Activated CD4-positive, CD25-positive, alpha-beta regulatory T cell treated with anti-CD3 and anti-CD28 coated beads, Interleukin-2, amount 50 U/mL, for 24 hours (primary cell): Measurements from ENCODE around the gene CSNK1A1.
"Not testable (repeated sequence)": the region's sequence is repeated elsewhere in the genome, so short reads cannot be mapped to it uniquely, and the experiment has no call there.

Experiments used
- ATAC-seq, 2 donors: fragments of 150-1000 bp; cut with Tn5 transposase; one replicate each; pipeline ENCODE4 v1.10.0; 2021; ENCODE audit warnings: mild to moderate bottlenecking in 1 of 2, moderate library complexity in 1 of 2

The CSNK1A1 gene

DNA sequence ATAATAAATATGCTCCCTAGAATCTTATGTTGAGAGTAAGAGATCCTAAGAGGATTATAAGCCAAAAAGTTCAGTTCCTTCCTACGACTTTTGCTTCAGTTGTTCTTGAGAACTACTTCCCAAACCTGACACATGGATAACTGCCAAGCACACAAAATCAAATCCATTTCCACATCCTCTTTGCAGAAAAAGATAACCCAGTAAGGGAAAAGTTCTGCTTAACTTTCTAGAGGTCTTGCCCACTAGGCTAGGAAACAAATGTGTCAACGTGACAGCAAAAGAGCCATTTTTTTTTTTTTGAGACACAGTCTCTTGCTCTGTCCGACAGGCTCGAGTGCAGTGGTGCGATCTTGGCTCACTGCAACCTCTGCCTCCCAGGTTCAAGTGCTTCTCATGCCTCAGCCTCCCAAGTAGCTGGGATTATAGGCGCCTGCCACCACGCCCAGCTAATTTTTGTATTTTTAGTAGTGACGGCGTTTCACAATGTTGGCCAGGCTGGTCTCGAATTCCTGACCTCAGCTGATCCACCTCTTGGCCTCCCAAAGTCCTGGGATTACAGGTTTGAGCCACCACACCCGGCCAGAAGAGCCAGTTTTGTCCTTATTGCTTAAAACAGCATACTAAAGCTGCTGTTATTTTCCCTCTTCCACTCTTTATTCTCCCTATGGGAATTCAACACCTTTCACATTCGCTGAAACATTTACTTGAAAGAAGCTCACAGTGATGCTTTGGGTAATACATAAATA, 24.2 kb downstream of the CSNK1A1 start:
- ATAC-seq: no peak

- ATAC-seq: no peak
These were observed 29.2 kb downstream of the CSNK1A1 start for GRCh38 chr5:149521739-149522685.

DNA sequence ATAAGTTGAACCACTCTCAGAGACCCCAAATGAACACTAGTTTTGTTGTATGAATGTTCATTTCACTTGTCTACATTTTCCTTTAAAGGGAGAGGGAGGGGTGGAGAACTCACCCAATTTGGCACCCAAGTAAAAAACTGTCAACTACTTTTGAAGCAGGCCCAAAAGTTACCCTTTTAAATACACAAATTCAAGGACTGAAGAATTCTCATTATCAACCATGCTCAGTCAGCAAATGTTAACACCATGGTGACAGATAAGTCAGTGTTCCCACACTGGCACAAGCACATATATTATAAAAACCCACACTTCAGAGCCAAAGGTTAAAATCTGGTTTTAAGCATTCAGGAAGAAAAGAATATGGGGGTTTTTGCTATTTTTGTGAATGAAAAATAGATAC, 31.6 kb downstream of the CSNK1A1 start:
- no peak for ATAC-seq

GRCh38 chr5:149518620-149519019, 32.6 kb downstream of the CSNK1A1 start:
- ATAC-seq: no peak

DNA sequence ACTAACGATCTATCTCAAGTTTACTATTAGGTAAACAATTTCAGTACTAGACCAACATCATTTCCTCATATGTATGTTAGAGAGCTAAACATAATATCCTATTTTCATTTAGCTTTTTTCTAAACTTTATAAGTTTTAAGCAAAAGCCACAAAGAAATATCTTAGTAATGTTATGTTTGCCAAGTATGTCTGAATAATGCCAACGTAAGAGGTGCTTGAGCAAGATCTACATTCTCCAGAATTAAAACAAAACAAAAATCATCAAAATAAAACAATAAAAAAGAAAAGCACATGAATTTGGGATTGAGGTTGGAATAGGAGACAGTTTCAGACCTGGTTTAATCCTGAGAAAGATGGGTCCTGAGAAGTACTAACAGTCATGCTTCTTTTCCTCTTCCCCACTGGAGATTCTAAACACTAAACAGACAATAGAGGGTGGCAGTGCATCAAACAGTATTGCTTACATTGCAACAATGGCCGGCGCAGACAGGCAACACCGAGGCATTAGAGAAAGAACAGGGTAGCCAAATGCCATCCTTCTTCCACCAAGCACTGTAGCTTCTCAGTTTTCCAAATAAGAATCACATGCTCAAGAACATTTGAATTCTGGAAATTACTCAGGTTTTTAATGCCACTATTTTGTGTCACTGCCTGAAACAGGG, 33.6 kb downstream of the CSNK1A1 start:
- no peak for ATAC-seq

DNA sequence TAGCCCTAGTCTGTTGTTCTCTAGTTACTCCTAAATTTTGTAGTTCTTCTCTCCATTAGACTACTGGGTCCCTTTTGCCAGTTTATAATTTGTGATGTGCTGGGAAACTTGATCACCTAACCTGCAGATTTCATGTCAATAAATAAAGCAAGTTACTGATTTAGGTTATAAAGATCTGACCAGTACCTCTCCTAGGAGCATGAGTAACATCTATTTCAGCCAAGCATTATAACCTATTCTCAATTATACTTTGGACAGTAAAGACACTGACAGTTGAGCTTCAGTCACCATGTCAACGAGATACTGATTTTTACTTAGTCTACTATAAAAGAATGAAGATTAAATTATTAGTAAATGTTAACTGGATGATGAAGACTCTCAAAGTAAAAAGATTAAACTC, 36.7 kb downstream of the CSNK1A1 start:
- ATAC-seq: no peak

DNA sequence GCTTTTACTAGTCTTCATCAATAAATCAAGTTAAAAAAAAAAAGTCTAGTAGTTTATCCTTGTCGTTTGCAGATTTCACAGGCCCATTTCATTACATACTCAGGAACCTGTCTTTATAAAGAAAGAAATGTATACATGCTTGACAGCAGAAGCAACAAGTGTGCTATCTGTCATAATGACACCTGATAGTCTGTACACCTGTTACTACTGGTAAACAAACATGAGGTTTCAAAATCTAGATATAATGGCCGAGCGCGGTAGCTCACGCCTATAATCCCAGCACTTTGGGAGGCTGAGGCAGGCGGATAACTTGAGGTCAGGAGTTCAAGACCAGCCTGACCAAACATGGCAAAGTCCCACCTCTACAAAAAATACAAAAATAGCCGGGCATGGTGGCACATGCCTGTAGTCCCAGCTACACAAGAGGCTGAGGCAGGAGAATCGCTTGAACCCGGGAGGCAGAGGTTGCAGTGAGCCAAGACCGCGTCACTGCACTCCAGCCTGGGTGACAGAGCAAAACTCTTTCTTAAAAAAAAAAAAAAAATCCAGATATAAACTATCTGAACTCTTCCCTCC, 37.8 kb downstream of the CSNK1A1 start:
- not testable (repeated sequence) for ATAC-seq

DNA sequence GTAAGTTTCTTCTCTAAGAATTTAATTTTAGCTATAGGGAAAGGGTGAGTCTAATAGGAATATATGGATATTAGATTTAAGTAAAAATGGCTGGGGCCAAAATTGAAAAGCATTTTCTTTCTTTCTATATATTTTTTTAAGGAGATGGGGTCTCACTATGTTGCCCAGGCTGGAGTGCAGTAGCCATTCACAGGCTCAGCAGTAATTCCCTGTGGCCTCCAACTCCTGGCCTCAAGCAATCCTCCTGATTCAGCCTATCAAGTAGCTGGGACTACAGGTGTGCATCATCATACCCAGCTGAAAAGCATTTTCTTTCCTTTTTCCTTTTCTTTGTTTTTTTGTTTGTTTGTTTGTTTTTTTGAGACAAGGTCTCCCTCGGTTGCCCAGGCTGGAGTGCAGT, 41.1 kb downstream of the CSNK1A1 start:
- ATAC-seq: no peak

DNA sequence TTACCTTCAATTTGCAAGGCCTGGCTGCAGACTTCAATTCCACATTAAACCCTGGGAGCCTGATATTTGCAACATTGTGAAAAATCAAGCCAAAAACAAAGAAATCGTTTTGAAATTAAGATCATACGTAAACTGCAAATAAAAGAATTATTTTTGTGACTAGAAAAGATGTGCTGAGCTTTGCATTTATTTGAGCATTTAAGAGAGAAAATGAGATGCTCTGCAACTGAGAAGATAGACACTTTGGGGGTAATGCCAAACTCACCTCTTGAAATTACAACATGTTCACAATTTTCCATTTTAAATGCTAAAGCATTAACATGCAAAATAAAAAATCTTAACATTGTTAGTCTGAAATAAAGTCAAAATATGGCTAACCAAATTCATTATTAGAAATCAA, 46.6 kb downstream of the CSNK1A1 start:
- ATAC-seq: no peak

DNA sequence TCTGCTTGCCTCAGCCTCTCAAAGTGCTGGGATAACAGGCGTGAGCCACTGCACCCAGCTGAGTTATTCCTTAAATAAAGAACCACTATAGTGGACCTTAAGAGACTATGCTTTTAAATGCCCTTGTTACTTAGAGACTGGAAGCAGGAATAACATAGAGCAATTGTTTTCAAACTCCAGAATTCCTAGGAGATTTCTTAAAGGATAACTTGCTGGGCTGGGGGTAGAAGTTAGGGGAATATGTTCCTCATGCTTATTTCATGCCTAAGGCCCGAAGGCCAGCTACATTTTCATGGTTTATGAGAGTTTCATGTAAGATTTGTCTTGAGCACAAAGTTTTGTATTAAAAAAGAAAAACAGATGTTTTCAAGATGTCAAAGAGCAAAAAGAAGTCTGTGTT, 48.2 kb downstream of the CSNK1A1 start:
- ATAC-seq: no peak

DNA sequence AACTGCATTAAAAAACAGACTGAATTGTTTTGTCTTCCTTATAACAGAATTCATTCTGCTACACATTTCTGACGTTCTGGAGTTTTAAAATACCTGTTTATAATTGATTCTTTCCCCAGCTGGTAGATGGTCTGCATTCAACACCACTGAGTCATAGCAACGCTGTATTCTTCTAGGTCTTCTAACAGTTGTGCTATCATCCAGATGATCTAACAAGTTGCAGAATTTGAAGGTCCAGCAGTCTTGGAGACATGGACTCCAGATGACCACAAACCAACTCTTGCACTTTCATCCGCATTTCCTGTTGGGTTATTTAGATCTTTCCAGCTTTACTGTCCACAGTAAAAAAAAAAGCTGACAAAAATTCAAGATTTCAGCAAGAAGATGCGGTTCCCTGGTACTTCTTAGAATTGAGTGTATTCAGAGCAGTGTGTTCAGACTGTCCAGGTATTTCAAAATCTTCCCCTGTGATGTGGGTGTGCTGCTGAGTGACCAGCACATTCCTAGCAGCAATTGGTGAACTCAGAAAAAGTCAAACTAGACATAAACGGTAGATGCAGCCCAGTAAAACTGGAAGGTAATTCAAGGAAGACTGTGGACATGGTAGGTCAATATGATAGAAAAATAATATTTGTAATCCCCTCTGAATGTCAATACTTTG, 50.2 kb downstream of the CSNK1A1 start:
- ATAC-seq: no peak

- no peak for ATAC-seq
These were observed 52.4 kb downstream of the CSNK1A1 start for GRCh38 chr5:149498724-149499336.

DNA sequence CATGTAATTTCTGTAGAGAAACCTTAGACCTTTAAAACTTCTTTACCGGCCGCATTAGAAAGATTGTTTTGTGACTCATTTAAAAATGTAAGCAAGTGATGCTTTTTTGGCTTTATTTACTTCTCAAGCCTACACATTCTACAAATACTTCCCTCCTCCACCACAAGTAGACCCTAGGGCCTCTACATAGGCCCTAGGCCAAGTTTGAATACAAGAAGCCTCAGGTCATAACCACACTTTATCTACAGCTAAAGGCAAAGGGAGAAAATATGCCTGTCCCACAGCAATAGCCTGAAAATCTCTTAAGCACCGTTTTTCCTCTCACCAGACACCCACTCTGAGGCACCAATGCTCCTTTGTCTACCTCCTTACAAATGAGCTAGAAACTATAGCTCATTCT, 53.9 kb downstream of the CSNK1A1 start:
- no peak for ATAC-seq

GRCh38 chr5:149496917-149497316, 54.3 kb downstream of the CSNK1A1 start:
- ATAC-seq: no peak

DNA sequence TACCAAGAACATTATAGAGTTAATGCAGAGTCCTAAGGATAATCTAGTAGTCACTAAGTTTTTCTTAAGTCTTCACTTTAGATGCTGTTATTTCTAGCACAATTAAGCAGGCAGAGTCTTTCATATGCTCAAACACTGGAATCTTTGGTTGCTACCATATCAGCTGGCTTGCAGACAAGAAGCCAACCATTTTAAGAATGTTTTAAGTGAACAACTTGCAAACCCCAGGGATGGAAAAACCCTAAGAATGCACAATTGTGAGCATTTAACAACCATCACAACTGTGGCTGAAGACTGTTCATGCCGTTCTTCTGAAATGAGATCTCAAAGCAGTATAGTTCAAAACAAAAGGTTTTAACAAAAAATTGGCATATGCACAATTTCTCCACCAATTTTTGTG, 55.1 kb downstream of the CSNK1A1 start:
- no peak for ATAC-seq

DNA sequence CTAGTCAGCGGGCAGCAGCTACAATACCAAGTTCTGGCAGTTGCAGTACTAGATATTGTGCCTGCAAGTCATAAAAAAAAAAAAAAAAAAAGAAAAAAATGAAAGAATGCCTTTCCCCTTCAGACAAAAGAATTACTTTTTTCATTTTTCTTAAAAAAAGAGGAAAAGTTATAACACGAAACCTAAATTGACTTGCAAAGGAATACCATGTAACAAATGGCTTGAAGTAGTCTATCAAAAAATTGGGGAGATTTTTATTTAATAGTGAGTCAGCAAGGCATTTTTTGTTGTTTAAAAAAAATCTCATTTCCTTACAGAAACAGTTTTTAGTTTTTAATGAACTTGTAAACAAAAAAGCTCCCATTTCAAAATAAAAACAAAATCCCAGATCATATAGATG, 55.6 kb downstream of the CSNK1A1 start:
- ATAC-seq: no peak

GRCh38 chr5:149493316-149493715, 57.9 kb downstream of the CSNK1A1 start:
- no peak for ATAC-seq

- no peak for ATAC-seq
These were observed 58.5 kb downstream of the CSNK1A1 start for GRCh38 chr5:149492781-149493180.

GRCh38 chr5:149490599-149491485, 60.4 kb downstream of the CSNK1A1 start:
- peak in 1 of 2 donors; percentile 14 for ATAC-seq

GRCh38 chr5:149489605-149490037, 61.6 kb downstream of the CSNK1A1 start:
- no peak for ATAC-seq
